HCT116 (cell line): ENCODE results near the gene CTNNA2. TPM values are rescaled to one million over a fixed set of nuclear protein-coding genes. Genes with fewer than 3 reads are reported as not detected.

ENCODE experiments used
- ATAC-seq: fragments of 200-7000 bp; cut with Tn5 transposase; 2 replicates; pipeline ENCODE4 v1.9.1; 2020; ENCODE audit warnings: mild to moderate bottlenecking, moderate library complexity
- BruUV-seq: library from RNA; stranded (reverse); fragments of 400-500 nt; replicated peaks from 2 replicates; lab custom pipeline; 2021; lab: Mats Ljungman, UMichigan
- CTCF ChIA-PET: fragments of 300-600 bp; sonication (Branson Sonifier 250); formaldehyde crosslinking; loops from one replicate; lab custom pipeline; 2021; ENCODE audit warnings: antibody characterized with exemption; lab: Charles Lee
- POLR2A ChIA-PET: fragments of 300-600, 350-600 bp; sonication (Branson Sonifier 250); formaldehyde crosslinking; loops from one replicate; lab custom pipeline; 2021; ENCODE audit warnings: antibody characterized with exemption; lab: Charles Lee
- RAD21 ChIA-PET, 2 experiments: fragments of 300-600 bp; sonication (Branson Sonifier 250); formaldehyde crosslinking; loops; one replicate each; lab custom pipeline; 2023; ENCODE audit warnings: low total read pairs in 2 of 2; ENCODE audit not compliant: uncharacterized antibody in 2 of 2, unreplicated experiment in 2 of 2, low non-redundant PET in 1 of 2; lab: Charles Lee
- DNase-seq: peaks from one replicate; pipeline ENCODE4 v3.0.0-alpha.2; 2010; ENCODE audit warnings: low read depth, low spot score
- H2AFZ ChIP-seq: fragments of 200-600 bp; shearing (Covaris generic), sonication (generic); 2 replicates; pipeline ENCODE4 v1.6.1; 2017; ENCODE audit warnings: low read depth, mixed run types, mixed read lengths, antibody characterized with exemption, low read length; ENCODE audit not compliant: poor library complexity, severe bottlenecking
- H3K27ac ChIP-seq: 2 replicates; pipeline ENCODE4 v1.5.1; 2012; ENCODE audit warnings: low read depth, low read length
- H3K27me3 ChIP-seq: fragments of 200-600 bp; sonication (generic); 2 replicates; pipeline ENCODE4 v1.6.1; 2016; ENCODE audit warnings: mixed run types, low read length, mixed read lengths; ENCODE audit not compliant: insufficient read depth
- H3K36me3 ChIP-seq, 2 experiments: fragments of 200-500 bp in 1 of 2; fragments of 200-600 bp in 1 of 2; sonication (Bioruptor generic) in 1 of 2; sonication (generic) in 1 of 2; 2 replicates each; pipeline versions ENCODE4 v1.5.1 to v1.6.1; 2014 to 2016; ENCODE audit warnings: low read length in 2 of 2, inconsistent platforms in 1 of 2, mixed read lengths in 1 of 2, mixed run types in 1 of 2; ENCODE audit not compliant: insufficient read depth in 2 of 2, control insufficient read depth in 1 of 2
- H3K4me1 ChIP-seq, 2 experiments: fragments of 200-600 bp in 1 of 2; sonication (generic) in 1 of 2; 2 replicates each; pipeline versions ENCODE4 v1.5.1 to v1.6.1; 2012 to 2017; ENCODE audit warnings: low read length in 2 of 2, inconsistent platforms in 1 of 2, mild to moderate bottlenecking in 1 of 2, mixed read lengths in 1 of 2, mixed run types in 1 of 2, moderate library complexity in 1 of 2; ENCODE audit not compliant: insufficient read depth in 2 of 2, control insufficient read depth in 1 of 2
- H3K4me2 ChIP-seq: fragments of 200-600 bp; sonication (generic); 2 replicates; pipeline ENCODE4 v1.6.1; 2017; ENCODE audit warnings: mixed run types, low read length, mixed read lengths
- H3K4me3 ChIP-seq, 2 experiments: fragments of 200-600 bp in 1 of 2; sonication (generic) in 1 of 2; replicated peaks in 1 of 2; 2 replicates each; pipeline ENCODE4 v1.5.1; 2011 to 2016; ENCODE audit warnings: low read length in 2 of 2, control low read depth in 1 of 2, low read depth in 1 of 2, mild to moderate bottlenecking in 1 of 2, mixed read lengths in 1 of 2, mixed run types in 1 of 2
- H3K79me2 ChIP-seq: fragments of 200-600 bp; sonication (generic); 2 replicates; pipeline ENCODE4 v1.6.1; 2017; ENCODE audit warnings: mild to moderate bottlenecking, mixed run types, low read length, moderate library complexity, mixed read lengths; ENCODE audit not compliant: insufficient read depth
- H3K9ac ChIP-seq: fragments of 200-600 bp; sonication (generic); 2 replicates; pipeline ENCODE4 v1.6.1; 2016; ENCODE audit warnings: low read length, mixed read lengths
- H3K9me2 ChIP-seq: fragments of 200-600 bp; sonication (generic), shearing (Covaris generic); 2 replicates; pipeline ENCODE4 v1.6.1; 2017; ENCODE audit warnings: mixed run types, mild to moderate bottlenecking, moderate library complexity; ENCODE audit not compliant: insufficient read depth
- H3K9me3 ChIP-seq, 2 experiments: fragments of 200-500 bp in 1 of 2; fragments of 200-600 bp in 1 of 2; sonication (Bioruptor generic) in 1 of 2; sonication (generic) in 1 of 2; 2 replicates each; pipeline ENCODE4 v1.6.1; 2014 to 2017; ENCODE audit warnings: low read length in 2 of 2, mixed read lengths in 2 of 2, inconsistent platforms in 1 of 2, low read depth in 1 of 2, mild to moderate bottlenecking in 1 of 2, mixed run types in 1 of 2, moderate library complexity in 1 of 2; ENCODE audit not compliant: control insufficient read depth in 1 of 2, insufficient read depth in 1 of 2
- H4K20me1 ChIP-seq: fragments of 200-600 bp; sonication (generic), shearing (Covaris generic); 2 replicates; pipeline ENCODE4 v1.6.1; 2017; ENCODE audit warnings: mixed run types, mild to moderate bottlenecking, moderate library complexity; ENCODE audit not compliant: insufficient read depth
- ATF3 ChIP-seq: IDR thresholded peaks from 2 replicates; pipeline ENCODE4 v1.6.1; 2012
- CBX3 ChIP-seq: IDR thresholded peaks from 2 replicates; pipeline ENCODE4 v1.6.1; 2012; ENCODE audit warnings: low read depth
- CTCF ChIP-seq, 3 experiments: fragments of 200-600 bp in 1 of 3; sonication (generic) in 1 of 3; IDR thresholded peaks in 2 of 3; conservative IDR thresholded peaks in 1 of 3; 2 replicates each; pipeline ENCODE4 v1.5.1; 2012 to 2017; ENCODE audit warnings: low read depth in 2 of 3, low read length in 2 of 3, antibody characterized with exemption in 1 of 3, borderline replicate concordance in 1 of 3, control low read depth in 1 of 3, mild to moderate bottlenecking in 1 of 3, mixed read lengths in 1 of 3, mixed run types in 1 of 3, moderate library complexity in 1 of 3; ENCODE audit not compliant: insufficient read depth in 1 of 3
- EGR1 ChIP-seq: IDR thresholded peaks from 2 replicates; pipeline ENCODE4 v1.6.1; 2012; ENCODE audit warnings: low read depth
- ELF1 ChIP-seq: IDR thresholded peaks from 2 replicates; pipeline ENCODE4 v1.6.1; 2012; ENCODE audit warnings: low read depth, borderline replicate concordance
- EZH2 ChIP-seq: fragments of 200-600 bp; sonication (generic); IDR thresholded peaks from 2 replicates; pipeline ENCODE4 v1.6.1; 2017; ENCODE audit warnings: antibody characterized with exemption, mixed run types
- MAX ChIP-seq: IDR thresholded peaks from 2 replicates; pipeline ENCODE4 v1.6.1; 2012
- POLR2A ChIP-seq: IDR thresholded peaks from 2 replicates; pipeline ENCODE4 v1.7.0; 2011; ENCODE audit warnings: borderline replicate concordance; ENCODE audit not compliant: insufficient read depth, insufficient read length; ENCODE audit errors: extremely low read depth
- POLR2AphosphoS5 ChIP-seq: IDR thresholded peaks from 2 replicates; pipeline ENCODE4 v1.6.1; 2011; ENCODE audit warnings: mild to moderate bottlenecking, low read depth, low read length, moderate library complexity
- RAD21 ChIP-seq: IDR thresholded peaks from 2 replicates; pipeline ENCODE4 v1.6.1; 2012; ENCODE audit warnings: low read depth, mild to moderate bottlenecking
- SIN3A ChIP-seq: IDR thresholded peaks from 2 replicates; pipeline ENCODE4 v1.6.1; 2012; ENCODE audit warnings: low read depth
- SP1 ChIP-seq: IDR thresholded peaks from 2 replicates; pipeline ENCODE4 v1.6.1; 2012; ENCODE audit warnings: low read depth
- SRF ChIP-seq: IDR thresholded peaks from 2 replicates; pipeline ENCODE4 v1.6.1; 2012; ENCODE audit warnings: low read depth
- YY1 ChIP-seq: IDR thresholded peaks from 2 replicates; pipeline ENCODE4 v1.6.1; 2011; ENCODE audit warnings: low read length, low read depth, moderate library complexity, mild to moderate bottlenecking; ENCODE audit not compliant: insufficient replicate concordance; ENCODE audit errors: extremely low read depth
- ZFX ChIP-seq: fragments of 450-650 bp; IDR thresholded peaks from 2 replicates; pipeline ENCODE4 v1.6.1; 2017
- ZNF274 ChIP-seq: fragments of 200-500 bp; sonication (Bioruptor generic); IDR thresholded peaks from 2 replicates; pipeline ENCODE4 v1.6.1; 2014; ENCODE audit warnings: mild to moderate bottlenecking, low read depth, low read length, inconsistent platforms
- intact Hi-C: fragments of 100-400 bp; cut with micrococcal nuclease; formaldehyde crosslinking; loops from 2 replicates; pipeline ENCODE4 v1.10.0; 2022
- total RNA-seq: library from RNA; stranded (reverse); gene quantifications from one replicate; pipeline ENCODE4 v1.2.1, GENCODE V29; 2021; ENCODE audit not compliant: unreplicated experiment

The CTNNA2 gene
- total RNA-seq, 1 experiment from 2014 or later, result not detected

- POLR2A ChIA-PET, result no interaction called here
- no TSS peak for BruUV-seq
- no peaks in the 10 kb centered on the region for H3K4me1 ChIP-seq
Observed at GRCh38 chr2:80437959-80438358, 925.1 kb downstream of the CTNNA2 start.

GRCh38 chr2:80438686-80439085 lies 925.8 kb downstream of the CTNNA2 start:
- Histone ChIP-seq H3K9ac (no peak overlapping the region), H4K20me1 (no peaks in the 10 kb centered on the region), H3K79me2 (no peaks in the 10 kb centered on the region), H3K27ac (no peak overlapping the region), H2AFZ (no peak overlapping the region), H3K4me1 (no peaks in the 10 kb centered on the region), H3K27me3 (no peaks in the 10 kb centered on the region), H3K9me3 (peaks cover 4 to 14% of the 10 kb centered on the region in 2 experiments; a peak in 2 of 4 replicates), H3K36me3 (no peaks in the 10 kb centered on the region), H3K4me3 (no peak overlapping the region), H3K9me2 (no peaks in the 10 kb centered on the region), H3K4me2 (no peak overlapping the region)
- no peak for ATAC-seq
- POLR2A ChIA-PET, result no interaction called here
- no peak for TF ChIP-seq EZH2
- TF ChIP-seq RAD21, result no peak
- no peak for TF ChIP-seq EGR1
- no peak for TF ChIP-seq ELF1
- no peak for TF ChIP-seq ATF3
- TF ChIP-seq YY1, result no peak
- no peak for TF ChIP-seq SIN3A
- TF ChIP-seq ZNF274, result no peak
- TF ChIP-seq POLR2AphosphoS5, result no peak
- no peak for TF ChIP-seq ZFX
- TF ChIP-seq POLR2A, result no peak
- no peak for TF ChIP-seq CTCF (IDR thresholded peaks at IDR 0.05 in 2 of 3, conservative IDR thresholded peaks at IDR 0.05 in 1 of 3; ENCODE audit: borderline replicate concordance in 1 of 3, insufficient read depth in 1 of 3, low read depth in 2 of 3, low read length in 2 of 3)
- TF ChIP-seq SRF, result no peak
- no peak for TF ChIP-seq CBX3
- TF ChIP-seq MAX, result no peak
- TF ChIP-seq SP1, result no peak
- RAD21 ChIA-PET, result no interaction called here
- BruUV-seq, result no TSS peak
- intact Hi-C loops, result no loop called here
- CTCF ChIA-PET, result no interaction called here
- DNase-seq, result no peak

More at GRCh38 chr2:80437959-80438358, 925.1 kb downstream of the CTNNA2 start:
- H3K9me3 ChIP-seq, result peaks cover 4 to 14% of the 10 kb centered on the region in 2 experiments; a peak in 2 of 4 replicates
- H3K27me3 ChIP-seq, result no peaks in the 10 kb centered on the region
- no peaks in the 10 kb centered on the region for H3K9me2 ChIP-seq
- intact Hi-C loops, result no loop called here
- ChIA-PET CTCF (no interaction called here), RAD21 (no interaction called here)
- H3K36me3 ChIP-seq, result no peaks in the 10 kb centered on the region
- H3K4me3 ChIP-seq, result no peak overlapping the region
- no peak overlapping the region for H3K27ac ChIP-seq
- H3K9ac ChIP-seq, result no peak overlapping the region
- H3K4me2 ChIP-seq, result no peak overlapping the region
- no peak for DNase-seq
- ATAC-seq, result no peak
- H3K79me2 ChIP-seq, result no peaks in the 10 kb centered on the region
- no peak for TF ChIP-seq ZNF274
- TF ChIP-seq, all 23 proteins: peak for 0
- Histone ChIP-seq H4K20me1 (no peaks in the 10 kb centered on the region), H2AFZ (no peak overlapping the region)
